Ramos (cell line): ENCODE results near the gene AKR1B1.

Source experiments
- in situ Hi-C: fragments of 300-500 bp; cut with MboI; formaldehyde crosslinking; loops from one replicate; pipeline ENCODE4 v1.14.3; 2022; ENCODE audit warnings: low sequenced_read_pairs; ENCODE audit not compliant: unreplicated experiment

The AKR1B1 gene

DNA sequence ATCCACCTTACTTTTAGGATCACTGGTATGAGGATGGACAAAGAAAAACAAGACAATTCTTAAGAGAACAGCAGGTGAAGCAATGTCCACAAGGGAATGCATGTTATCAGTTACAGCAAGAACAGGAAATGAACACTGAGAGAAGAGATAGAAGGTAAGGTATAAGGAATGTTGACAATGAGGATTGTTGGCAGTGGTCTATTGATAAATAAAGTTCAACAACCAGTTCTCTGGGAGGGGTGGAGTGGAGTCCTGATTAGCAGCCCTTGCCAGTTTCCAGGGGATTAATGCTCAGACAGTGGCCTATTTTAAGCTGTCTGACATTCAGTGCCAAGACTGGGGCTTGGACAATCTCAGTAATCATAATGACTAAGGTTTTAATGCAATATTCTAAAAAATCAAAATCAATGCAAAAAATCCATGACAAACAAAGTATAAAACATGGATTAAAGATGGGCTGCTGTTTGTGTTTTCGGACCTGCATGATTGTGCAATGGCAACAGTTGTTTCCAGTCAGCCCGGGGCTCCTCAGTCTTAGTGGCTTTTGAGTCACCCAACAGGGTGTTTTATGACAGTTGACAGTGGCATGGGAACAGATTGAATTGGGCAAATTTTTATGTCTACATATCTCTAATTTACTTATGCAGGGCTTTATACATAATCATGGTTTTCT is 13.8 kb upstream of the AKR1B1 start:
- in situ Hi-C loops = no loop called here

GRCh38 chr7:134470864-134471263 is 12.0 kb upstream of the AKR1B1 start:
- in situ Hi-C loops = no loop called here

DNA sequence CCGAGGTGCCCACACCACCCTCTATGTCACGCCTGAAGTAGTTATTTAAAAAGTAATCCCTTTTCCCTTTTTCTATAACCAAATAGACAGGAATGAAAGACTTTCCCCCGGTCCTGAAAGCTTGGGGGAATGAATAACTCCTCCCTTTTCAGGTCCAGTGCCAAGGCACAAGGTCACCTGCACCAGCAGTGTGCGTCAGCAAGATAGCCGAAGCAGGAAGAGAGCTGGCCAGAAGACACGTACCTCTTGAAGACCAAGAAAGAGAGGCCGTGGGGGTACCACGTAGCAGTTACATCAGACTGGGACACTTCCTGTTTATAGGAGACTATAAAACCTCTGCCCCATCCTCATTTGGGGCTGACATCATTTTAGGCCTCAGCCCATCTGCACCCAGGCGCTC is 10.7 kb upstream of the AKR1B1 start:
- in situ Hi-C loops = no loop called here

DNA sequence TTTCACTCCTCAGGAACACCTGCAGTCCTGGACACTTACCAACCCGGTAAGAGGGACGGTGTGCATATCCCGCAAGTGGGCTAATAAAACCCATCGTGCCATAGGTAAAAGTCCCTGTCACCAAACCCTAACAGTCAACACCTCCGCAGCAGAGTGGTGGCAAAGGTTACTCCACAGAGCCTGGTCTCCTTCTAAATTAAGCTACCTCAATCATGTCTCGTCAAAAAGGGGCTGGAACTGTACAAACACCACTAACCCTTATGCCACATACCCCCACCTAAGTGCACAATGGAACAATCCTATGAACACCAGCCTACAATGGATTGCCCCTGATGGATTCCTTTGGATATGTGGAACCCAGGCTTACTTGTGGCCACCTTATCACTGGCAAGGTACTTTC is 9.6 kb upstream of the AKR1B1 start:
- in situ Hi-C loops = no loop called here

DNA sequence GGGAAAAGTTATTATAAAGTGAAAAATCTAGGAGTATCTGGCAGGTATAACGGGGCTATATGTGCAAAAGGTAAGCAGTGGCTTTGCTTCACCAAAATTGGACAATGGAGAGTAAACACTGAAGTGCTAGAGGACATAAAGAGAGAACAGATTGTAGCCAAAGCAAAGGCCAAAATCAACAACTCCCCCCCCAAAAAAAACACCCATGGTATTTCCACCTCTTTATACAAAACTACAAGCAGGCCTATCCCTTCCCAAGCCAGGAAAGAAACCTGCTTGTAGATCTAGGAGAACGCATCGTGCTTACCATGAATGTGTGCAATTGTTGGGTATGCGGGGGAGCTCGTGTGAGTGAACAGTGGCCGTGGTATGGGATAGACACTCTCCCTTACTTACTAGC is 9.2 kb upstream of the AKR1B1 start:
- in situ Hi-C loops = no loop called here

DNA sequence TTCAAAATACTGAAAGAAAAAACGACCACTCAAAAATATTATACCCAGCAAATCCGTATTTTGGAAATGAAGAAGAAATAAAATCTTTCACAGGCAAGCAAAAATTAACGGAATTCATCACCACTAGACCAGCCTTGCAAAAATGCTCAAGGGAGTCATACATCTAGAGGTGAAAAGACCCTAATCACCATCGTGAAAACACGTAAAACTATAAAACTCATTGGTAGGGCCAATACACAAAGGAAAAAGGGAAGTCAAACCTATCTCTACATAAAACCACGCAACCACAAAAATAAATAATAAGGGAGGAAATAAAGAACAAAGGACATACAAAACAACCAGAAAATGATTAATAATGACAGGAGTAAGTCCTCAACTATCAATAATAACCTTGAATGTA is 6.6 kb upstream of the AKR1B1 start:
- in situ Hi-C loops = no loop called here

GRCh38 chr7:134464496-134464895 is 5.6 kb upstream of the AKR1B1 start:
- in situ Hi-C loops = no loop called here

GRCh38 chr7:134463751-134464150 is 4.9 kb upstream of the AKR1B1 start:
- in situ Hi-C loops = no loop called here

DNA sequence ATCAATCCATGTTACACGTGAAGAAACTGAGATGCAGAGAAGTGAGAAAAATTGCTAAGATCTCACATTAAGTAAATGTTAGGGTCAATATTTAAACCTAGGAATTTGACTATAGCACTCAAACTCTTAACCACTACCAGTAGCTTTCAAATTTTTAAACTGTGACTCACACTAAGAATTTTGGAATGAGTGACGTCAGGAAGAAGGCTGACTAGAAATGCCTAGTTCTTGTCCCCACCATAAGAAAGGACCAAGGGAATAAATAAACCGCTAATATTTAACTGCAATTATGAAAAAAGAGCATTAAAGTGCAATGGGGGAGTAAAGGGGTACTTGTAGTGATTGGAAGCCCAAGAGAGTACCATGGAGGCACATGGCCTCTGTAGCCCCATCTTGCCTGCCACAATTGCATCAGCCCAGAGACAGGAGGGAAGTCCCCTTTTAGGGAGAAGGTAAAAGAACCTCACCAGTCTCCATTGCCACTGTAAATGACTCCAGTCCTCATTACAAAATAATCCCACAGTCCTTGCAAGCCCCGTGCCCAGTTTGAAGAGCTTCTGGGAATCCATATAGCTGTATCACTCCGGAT is 3.5 kb upstream of the AKR1B1 start:
- in situ Hi-C loops = no loop called here

DNA sequence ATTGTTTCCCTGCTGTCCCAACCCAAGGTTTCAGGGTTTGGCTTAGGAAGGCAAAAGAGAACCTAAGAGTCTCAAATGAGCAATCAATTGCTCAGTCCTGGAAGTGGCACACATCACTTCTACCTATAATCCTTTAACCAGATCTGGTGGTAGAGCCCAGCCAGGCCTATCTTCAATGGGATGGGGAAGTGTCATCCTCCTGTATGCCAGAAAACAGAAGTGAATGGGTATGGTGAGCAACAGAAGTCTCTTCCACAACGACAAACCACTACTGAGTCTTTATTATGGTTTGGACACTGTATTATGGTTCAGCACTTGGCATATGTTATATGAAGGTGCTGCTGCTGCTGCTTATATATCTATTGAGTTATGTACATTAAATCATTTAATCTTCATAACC is 3.0 kb upstream of the AKR1B1 start:
- in situ Hi-C loops = no loop called here

DNA sequence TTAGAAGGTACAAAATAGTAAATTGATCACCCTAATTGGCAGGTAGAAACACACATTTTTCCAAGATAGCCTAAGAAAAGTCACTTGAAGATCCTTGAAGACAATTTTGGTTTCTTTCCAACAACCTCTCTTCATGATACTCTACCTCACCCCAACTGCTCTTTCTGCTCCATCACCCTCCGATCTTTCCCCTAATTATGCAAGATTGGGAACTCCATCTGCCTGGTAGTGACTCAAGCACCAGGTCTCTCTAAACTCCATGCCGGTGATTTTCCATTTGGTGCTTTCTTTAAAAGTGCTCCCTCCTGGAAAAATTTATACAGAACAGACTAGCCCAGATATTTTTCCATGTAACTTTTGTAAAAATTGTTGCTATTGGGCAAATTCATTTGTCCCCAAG is 1.1 kb upstream of the AKR1B1 start:
- in situ Hi-C loops = no loop called here

DNA sequence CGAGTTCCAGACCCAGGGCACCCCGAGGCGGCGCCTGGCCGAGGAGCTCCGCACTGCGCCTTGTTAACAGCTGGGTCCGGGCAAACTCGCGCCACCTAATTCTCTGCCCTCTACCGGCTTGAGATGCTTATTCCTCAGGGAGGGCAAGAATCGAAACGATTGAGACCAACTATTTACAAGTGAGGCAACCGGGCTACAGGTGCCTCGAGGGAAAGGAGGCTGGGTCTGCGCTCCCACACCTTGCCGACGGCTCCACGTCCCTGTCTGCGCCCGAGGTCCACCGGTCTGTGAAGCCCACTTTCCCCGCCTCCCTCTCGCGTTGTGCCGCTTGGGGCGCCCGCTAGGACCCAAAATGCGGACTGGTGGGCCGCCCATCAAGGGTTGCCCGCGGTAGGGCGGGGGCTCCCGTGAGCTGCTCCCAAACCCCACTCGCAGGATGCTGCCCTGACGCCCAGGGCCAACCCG is 527 bp downstream of the AKR1B1 start:
- in situ Hi-C loops = no loop called here

GRCh38 chr7:134457210-134457609 is 1.7 kb downstream of the AKR1B1 start:
- in situ Hi-C loops = no loop called here

DNA sequence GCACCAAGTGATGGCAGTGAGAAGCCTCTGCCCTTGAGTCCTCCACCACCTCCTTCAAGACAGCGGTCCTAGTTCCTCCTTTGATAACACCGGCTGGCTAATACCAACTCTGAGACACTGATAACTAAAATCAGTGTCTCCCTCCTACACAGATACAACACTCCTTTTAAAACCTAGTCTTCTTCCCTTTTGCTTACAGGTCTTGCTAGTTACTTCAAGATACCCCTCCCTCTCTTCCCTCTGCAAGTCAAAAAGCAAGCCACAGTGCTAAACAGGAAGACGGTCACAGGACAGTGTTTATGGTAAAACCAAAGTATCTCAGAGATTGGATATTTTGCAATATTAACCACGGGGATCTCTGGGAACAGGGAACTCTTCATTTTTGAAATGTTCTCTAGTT is 4.6 kb downstream of the AKR1B1 start:
- in situ Hi-C loops = no loop called here

GRCh38 chr7:134453518-134453917 is 5.4 kb downstream of the AKR1B1 start:
- in situ Hi-C loops = no loop called here

DNA sequence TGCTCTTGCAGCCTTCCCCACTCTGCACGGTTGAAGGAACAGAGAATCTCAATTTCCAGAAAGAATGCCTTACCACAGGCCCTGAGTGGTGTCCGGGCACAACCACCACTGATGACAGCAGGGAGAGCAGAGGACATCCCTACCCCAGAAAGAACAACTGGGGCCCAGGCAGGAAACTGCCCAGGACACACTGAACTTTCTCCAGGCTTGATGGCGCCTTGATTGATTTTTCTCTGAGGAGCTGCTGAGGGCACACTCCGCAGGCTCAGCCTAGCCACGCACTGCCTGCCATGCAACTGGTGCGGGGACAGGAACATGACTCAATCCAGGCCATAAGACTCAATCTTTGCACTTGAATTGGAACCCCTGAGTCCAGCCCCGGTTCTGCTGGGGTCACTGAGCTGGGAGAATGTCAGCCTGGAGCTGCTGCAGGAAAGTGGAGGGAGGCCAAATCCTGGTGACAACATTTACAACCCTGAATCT is 5.9 kb downstream of the AKR1B1 start:
- in situ Hi-C loops = no loop called here

DNA sequence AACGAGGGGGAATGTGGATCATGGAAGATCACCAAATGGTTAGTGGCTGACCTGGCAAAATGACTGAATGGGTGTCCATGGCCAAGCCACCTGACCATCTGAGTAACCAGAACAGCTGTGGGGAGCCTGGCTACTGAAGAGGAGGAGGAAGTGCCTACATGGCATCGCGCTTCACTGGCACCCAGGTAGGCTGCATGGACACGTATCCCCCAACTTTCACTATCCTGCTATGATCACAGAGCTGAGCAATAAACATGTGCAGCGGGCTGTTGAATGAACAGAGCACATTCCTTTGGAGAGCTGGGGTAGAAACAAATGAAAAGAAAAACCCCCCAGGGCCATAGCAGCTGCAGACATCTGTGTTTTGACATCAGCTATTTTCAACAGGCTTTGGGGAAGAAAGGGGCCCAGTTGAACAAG is 6.5 kb downstream of the AKR1B1 start:
- in situ Hi-C loops = no loop called here

- in situ Hi-C loops = no loop called here
These were observed 7.2 kb downstream of the AKR1B1 start for GRCh38 chr7:134451656-134452055.

GRCh38 chr7:134450294-134451000 is 8.5 kb downstream of the AKR1B1 start:
- in situ Hi-C loops = no loop called here

- in situ Hi-C loops = loop anchor here (25.0 kb wide), 1 partner anchor 163 kb away; no protein-coding TSS in a partner anchor
These were observed 9.2 kb downstream of the AKR1B1 start for GRCh38 chr7:134449680-134450079.
